ENCODE data around the gene NFASC.

NFASC gene

GRCh38 chr1:205046870-205047269, 176.2 kb downstream of the NFASC start:
- DNase-seq: no peak

DNA sequence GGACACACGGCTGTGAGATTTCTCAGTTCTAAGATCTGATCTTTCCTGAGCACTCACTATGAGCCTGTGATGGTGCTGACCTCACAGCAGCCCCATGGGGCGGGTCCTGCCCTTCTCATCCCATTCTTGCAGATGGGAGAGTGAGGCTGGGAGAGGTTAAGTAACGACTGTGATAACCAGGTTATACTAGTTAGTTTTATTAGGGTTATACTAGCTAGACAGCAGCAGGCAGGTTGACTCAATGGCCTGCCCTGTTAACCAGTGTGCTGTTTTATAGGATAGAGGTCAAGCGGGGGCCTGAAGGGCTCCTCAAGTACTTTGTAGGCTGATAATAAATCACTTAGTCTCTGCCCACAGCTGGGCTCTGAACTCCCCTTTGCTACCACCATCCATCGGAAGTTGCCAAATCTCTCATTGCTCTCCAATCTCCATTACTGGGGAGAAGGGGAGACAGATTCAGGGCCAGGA, 177.1 kb downstream of the NFASC start:
- no peak for DNase-seq

- DNase-seq: no peak
Measured at GRCh38 chr1:205048382-205048781, 177.7 kb downstream of the NFASC start.

- DNase-seq: no peak
Measured at GRCh38 chr1:205049479-205049878, 178.8 kb downstream of the NFASC start.

- DNase-seq: no peak
Measured at GRCh38 chr1:205052690-205053089, 182.0 kb downstream of the NFASC start.

DNA sequence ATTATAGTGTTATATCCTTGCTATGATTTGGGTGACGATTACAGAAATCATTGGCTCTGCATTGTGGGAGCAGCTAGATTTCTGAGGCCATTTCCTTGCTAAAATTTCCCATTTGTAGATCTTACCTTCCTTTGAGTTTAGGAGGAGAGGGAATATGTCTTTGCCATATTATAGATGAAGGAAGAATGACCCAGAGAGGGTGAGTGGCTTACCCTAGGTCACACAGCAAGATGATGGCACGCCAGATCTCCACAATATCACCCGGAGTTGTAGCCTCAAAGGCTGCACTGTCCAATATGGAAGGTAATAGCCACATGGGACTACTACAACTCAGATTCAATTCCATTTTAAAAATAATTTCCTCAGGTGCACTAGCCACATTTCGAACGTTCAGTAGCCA, 182.6 kb downstream of the NFASC start:
- no peak for DNase-seq

DNA sequence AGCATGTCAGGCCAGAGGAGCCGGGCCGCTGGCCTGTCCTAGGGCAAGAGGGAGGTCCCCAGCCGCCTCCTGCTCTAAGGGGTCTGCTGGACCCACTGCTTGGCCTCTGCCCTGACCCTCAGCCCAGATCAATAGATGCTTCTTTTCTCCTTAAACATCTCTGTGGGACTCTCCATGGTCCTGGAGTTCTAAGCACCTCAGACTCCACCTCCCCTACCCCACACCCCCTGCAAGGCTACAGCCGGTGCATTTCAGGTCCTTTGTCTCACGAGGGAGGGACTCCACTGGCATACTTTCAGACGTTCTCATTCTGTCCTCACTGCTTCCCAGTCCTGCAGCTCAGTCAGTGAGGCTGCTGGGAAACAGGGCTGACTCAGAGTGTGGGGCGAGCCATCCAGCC, 183.4 kb downstream of the NFASC start:
- no peak for DNase-seq

DNA sequence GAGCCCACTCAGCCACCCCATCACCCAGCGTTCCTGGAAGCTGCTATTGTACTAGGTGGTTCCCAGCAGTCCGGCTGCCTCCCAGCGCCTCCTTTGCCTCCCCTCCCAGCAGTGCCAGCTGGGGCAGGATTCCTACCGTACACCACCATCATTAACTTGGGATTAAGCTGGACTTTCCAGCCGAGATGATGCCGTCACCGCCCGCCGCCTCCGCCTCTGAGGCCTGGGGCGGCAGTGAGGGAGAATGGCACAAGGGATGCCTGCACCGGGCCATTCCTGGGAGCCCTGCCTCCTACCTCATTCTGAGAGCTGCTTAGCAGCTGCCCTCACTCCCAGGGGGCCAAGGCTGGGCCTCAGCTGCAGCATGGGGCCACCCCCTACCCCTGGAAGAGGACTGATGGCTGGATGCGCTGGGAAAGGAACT, 185.5 kb downstream of the NFASC start:
- no peak for DNase-seq

DNA sequence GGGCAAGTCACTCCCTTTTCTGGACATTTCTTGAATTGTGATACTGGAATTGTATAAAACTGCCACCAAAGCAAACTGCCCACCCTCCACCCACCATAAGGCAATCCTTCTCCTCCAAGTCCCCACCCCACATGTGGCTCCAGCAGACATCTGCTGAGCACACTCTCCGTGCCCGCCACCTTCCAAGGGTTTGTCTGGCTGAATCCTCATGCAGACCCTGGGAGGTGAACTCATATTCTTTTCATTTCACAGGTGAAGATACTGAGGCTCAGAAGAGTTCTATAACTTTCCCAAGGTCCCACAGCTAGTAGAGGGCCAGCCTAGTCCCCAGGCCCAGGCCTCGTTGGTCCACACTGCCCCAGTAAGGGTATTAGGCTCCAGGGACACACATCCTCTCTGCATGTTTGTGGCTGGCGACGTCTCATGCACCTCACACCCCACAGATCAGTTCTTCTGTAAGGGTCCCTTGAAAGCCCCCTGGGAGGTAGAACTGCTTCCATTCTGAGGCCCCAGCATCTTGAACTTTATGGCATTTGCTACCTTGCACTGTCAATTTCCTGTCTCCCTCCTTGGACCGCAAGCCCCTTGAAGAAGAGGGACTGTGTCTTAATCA, 186.4 kb downstream of the NFASC start:
- DNase-seq: no peak

DNA sequence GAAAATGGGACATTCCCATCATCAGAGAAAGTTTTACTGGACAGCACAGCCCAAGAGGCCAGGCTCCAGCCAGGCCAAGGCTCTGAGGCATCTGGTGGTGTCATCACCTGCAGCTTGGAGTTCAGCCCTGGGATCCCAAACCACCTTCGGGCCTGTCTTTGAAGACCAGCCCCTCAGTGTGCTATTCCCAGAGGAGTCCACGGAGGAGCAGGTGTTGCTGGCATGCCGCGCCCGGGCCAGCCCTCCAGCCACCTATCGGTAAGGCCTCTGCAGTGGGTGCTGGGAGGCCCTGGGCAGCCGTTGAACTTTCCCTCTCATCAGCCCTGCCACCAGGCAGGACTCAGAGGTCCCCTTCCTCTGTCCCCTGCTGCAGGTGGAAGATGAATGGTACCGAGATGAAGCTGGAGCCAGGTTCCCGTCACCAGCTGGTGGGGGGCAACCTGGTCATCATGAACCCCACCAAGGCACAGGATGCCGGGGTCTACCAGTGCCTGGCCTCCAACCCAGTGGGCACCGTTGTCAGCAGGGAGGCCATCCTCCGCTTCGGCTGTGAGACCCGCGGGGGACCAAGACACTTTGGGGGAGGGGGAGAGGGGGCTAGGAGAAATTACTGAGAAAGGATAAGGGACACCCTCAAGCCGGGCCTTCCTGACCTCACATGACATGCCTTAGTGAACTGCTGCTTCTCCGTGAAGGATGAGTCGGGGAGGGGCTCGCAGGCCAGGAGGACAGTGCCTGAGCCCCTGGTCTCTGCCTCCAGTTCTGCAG, 187.3 kb downstream of the NFASC start:
- no peak for DNase-seq

DNA sequence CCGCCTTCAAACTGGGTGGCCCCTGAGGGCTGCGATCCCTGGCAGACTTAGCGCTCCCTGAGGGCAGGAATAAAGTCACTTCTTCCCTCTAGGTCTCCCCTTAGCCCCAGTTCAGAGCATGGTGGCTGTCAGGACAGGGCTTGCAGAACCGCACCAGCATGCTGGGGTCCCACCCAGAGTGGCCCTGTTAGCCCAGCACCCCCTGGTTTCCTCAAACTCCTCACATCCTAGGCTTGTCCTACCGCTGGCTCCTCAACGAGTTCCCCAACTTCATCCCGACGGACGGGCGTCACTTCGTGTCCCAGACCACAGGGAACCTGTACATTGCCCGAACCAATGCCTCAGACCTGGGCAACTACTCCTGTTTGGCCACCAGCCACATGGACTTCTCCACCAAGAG, 188.2 kb downstream of the NFASC start:
- no peak for DNase-seq

GRCh38 chr1:205059660-205060059, 189.0 kb downstream of the NFASC start:
- no peak for DNase-seq

DNA sequence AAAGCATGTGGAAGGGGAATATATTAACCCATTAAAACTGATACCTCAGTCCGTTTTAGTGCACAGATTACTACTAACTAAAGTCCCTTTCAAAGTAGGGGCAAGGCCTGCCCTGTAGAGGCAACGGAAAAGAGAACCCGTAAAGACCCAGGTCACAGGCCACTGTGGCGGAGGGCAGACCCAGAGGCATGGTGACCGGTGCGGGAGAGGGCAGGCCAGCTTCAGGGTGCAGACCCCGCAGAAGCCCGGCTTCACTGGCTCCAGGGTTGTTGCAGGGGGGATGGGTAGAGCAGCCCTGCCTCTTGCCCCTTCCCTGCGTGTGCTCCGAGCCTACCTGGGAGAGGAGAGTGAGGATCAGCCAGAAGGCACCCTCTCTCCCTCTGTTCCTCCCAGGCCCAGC, 190.1 kb downstream of the NFASC start:
- no peak for DNase-seq

DNA sequence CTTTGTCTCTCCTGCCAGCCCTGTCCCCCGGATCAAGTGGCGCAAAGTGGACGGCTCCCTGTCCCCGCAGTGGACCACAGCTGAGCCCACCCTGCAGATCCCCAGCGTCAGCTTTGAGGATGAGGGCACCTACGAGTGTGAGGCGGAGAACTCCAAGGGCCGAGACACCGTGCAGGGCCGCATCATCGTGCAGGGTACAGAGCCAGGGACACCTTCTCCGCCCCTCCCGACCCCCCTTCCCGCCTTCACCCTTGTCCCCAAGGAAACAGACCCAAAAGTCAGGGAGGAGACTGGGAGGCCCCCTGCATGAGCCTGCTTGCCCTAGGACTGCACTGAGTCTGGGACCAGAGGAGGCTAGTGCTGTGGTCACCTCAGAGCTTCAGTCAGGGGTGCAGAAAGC, 190.6 kb downstream of the NFASC start:
- DNase-seq: no peak

DNA sequence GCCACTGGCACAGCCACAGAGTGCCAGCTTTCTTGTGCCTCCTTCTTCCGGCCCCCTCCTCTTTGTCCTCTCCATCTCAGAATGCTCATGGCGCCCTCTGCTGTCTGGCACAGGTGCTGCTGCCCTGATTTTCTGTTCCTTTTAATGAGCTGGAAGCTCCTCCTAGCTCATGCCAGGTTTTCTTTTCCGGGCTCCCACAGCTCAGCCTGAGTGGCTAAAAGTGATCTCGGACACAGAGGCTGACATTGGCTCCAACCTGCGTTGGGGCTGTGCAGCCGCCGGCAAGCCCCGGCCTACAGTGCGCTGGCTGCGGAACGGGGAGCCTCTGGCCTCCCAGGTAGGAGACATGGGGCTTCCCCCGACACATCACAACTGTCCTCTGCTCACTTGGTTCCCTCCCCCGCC, 191.0 kb downstream of the NFASC start:
- DNase-seq: peak; percentile 85

DNA sequence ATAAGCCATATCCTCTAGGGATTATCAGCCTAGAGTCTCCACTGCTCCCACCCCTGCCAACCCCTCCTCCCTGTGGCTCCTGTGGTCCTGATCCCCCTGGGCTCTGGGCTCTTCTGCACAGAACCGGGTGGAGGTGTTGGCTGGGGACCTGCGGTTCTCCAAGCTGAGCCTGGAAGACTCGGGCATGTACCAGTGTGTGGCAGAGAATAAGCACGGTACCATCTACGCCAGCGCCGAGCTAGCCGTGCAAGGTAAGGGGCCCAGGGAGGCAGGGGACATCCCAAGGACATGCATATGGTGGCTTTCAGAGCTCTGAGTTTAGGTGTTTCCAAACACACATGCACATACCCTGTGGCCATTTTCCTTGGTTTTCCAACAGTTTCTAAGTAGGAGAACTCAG, 191.7 kb downstream of the NFASC start:
- no peak for DNase-seq

DNA sequence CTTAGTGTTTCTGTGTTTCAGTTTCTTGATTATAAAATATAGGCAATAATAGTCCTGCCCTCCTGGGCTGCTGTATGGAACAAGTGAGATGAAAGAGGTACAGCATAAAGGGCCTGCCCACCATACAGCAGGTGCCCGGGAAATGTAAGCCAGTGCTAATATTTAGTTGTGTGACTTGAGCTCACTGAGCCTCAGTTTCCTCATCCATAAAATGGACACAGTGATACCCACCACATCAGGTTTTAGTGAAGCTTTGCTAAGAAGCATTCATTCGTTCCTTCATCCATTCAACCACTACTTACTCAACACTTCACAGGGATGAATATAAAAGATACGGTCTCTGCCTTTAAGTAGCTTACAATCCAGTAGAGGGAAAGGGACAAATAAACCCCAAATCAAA, 192.2 kb downstream of the NFASC start:
- no peak for DNase-seq

DNA sequence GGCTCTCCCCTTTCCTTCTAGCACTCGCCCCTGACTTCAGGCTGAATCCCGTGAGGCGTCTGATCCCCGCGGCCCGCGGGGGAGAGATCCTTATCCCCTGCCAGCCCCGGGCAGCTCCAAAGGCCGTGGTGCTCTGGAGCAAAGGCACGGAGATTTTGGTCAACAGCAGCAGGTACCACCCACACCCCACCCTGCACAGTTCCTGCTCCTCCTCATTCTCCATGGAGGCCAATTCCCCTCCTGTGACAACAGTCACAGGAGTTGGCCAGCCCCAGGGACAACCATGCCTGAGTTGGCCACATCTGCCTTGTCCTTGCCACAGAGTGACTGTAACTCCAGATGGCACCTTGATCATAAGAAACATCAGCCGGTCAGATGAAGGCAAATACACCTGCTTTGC, 193.6 kb downstream of the NFASC start:
- DNase-seq: no peak

DNA sequence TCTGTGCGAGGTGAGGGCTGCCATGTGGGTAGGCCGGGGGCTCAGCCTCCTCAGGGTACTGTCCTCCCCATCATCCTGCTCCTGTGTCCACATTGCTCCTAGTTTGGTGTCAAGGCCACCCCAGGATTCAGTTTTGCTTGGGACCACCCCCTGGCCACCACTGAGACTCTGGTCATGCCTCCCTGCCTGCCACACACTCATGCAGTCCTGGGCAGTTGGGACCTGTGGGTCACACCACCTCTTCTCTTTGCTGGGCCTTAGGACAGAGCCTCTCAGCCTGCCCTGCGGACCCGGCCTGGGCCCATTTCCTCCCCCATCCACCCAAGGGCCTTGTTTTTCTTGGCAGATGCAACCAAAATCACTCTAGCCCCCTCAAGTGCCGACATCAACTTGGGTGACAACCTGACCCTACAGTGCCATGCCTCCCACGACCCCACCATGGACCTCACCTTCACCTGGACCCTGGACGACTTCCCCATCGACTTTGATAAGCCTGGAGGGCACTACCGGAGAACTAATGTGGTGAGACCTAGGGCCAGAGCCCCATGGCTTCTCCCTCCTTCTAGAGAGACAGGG, 194.2 kb downstream of the NFASC start:
- DNase-seq: no peak

DNA sequence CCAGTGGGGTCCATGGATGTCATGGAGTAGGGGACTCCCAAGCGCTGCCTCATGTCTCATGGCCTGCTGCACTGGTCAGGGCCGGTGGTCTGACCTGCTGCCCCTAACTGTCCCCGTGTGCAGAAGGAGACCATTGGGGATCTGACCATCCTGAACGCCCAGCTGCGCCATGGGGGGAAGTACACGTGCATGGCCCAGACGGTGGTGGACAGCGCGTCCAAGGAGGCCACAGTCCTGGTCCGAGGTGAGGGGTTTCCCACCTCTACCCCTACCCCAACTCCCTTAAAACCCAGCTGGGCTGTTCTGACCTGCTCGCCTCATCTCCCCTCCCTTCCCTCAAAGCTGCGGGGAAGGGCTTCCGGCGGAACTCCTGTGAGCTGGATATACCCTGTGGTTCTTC, 195.0 kb downstream of the NFASC start:
- no peak for DNase-seq

GRCh38 chr1:205066141-205066818, 195.6 kb downstream of the NFASC start:
- no peak for DNase-seq

- DNase-seq: no peak
Measured at GRCh38 chr1:205067031-205067430, 196.4 kb downstream of the NFASC start.

DNA sequence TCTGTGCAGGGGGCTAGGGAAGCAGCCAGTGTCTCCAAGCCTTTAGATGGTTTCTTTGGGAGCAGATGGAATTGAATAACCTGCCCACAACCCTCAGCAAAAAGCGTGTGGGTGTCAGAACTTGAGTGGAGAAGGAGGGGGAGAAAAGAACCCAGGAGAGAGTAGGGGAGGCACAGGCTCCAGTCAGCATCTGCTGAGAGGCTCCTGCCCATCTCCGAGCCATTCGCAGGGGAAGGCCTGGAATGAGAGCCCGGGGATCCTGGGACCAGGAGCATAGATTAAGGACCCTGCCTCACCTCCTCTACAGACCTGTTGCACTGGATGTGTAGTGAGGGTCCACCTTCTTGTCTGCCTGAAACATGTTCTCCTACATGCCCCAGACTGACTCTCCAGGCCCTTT, 197.3 kb downstream of the NFASC start:
- no peak for DNase-seq

Data from left hindlimb (tissue), 1 donor.